ENCODE measurements around the gene PDE4B. TPM values are rescaled to one million over a fixed set of nuclear protein-coding genes. Genes with fewer than 3 reads are reported as not detected.

PDE4B gene
- total and polyA plus RNA-seq, 12 donors: 1.2 to 14.9 (median 3.9) TPM

- no peak overlapping the region for H3K4me3 ChIP-seq
- intact Hi-C loops (cut with DNase I): no loop called here
- H3K27ac ChIP-seq: peak overlapping the region in 1 of 5 donors; percentile 65
- H3K4me1 ChIP-seq (replicated peaks in 1 of 2): peaks cover 12 to 38% of the 10 kb centered on the region in 2 donors
- no peak for TF ChIP-seq POLR2A (IDR thresholded peaks at IDR 0.05)
- TF ChIP-seq, protein P1, sequence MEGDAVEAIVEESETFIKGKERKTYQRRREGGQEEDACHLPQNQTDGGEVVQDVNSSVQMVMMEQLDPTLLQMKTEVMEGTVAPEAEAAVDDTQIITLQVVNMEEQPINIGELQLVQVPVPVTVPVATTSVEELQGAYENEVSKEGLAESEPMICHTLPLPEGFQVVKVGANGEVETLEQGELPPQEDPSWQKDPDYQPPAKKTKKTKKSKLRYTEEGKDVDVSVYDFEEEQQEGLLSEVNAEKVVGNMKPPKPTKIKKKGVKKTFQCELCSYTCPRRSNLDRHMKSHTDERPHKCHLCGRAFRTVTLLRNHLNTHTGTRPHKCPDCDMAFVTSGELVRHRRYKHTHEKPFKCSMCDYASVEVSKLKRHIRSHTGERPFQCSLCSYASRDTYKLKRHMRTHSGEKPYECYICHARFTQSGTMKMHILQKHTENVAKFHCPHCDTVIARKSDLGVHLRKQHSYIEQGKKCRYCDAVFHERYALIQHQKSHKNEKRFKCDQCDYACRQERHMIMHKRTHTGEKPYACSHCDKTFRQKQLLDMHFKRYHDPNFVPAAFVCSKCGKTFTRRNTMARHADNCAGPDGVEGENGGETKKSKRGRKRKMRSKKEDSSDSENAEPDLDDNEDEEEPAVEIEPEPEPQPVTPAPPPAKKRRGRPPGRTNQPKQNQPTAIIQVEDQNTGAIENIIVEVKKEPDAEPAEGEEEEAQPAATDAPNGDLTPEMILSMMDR (IDR thresholded peaks at IDR 0.05): no peak
- WGBS, 4 donors: 87 to 100% (median 95%) methylated on average over 1 of the region's 1 CpG
- DNase-seq: no peak
- no peaks in the 10 kb centered on the region for H3K36me3 ChIP-seq (replicated peaks in 1 of 2)
- no peaks in the 10 kb centered on the region for H3K27me3 ChIP-seq
- no peaks in the 10 kb centered on the region for H3K9me3 ChIP-seq (replicated peaks in 1 of 3)
Measured at GRCh38 chr1:66275083-66275482, 482.4 kb downstream of the PDE4B start.

DNA sequence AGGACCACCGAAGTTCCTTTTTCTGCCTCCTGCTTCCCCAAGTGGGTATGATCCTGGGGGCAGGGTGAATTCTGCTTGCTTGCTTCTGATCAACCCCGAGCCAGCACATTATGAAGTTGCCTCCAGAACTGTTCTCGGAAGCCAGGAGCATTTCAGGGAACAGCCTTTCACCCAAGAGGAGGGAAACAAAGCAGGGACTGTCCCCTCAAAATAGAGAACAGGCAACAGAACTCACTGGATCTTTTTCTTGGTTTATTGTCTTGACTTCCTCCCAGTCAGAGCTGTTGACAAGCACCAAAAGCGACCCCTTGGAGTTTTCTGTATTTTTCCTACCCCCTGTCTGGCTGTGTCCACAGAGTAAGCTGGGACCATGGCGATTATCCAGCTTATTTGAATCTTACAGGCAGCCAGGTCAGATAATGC is 482.9 kb downstream of the PDE4B start:
- no peaks in the 10 kb centered on the region for H3K9me3 ChIP-seq (replicated peaks in 1 of 3)
- H3K27me3 ChIP-seq: no peaks in the 10 kb centered on the region
- 48 to 65% (median 56%) methylated on average over 4 to 5 of the region's 5 CpGs for WGBS, 4 donors
- intact Hi-C loops (cut with DNase I): no loop called here
- H3K4me3 ChIP-seq: no peak overlapping the region
- peaks cover 8 to 32% of the 10 kb centered on the region in 2 donors for H3K4me1 ChIP-seq (replicated peaks in 1 of 2)
- H3K36me3 ChIP-seq (replicated peaks in 1 of 2): no peaks in the 10 kb centered on the region
- H3K27ac ChIP-seq: peak overlapping the region in 3 of 5 donors; percentile 10 to 65 (median 41)
- TF ChIP-seq, protein P1 (IDR thresholded peaks at IDR 0.05): no peak
- DNase-seq: peak in 5 of 7 donors; percentile 24 to 57 (median 49)

GRCh38 chr1:66276218-66276617 is 483.5 kb downstream of the PDE4B start:
- no peaks in the 10 kb centered on the region for H3K27me3 ChIP-seq
- 79 to 90% (median 83%) methylated on average over 3 of the region's 3 CpGs for WGBS, 4 donors
- H3K27ac ChIP-seq: peak overlapping the region in 2 of 5 donors; percentile 41 to 65
- no peak overlapping the region for H3K4me3 ChIP-seq
- H3K4me1 ChIP-seq (replicated peaks in 1 of 2): peaks cover 5 to 27% of the 10 kb centered on the region in 2 donors
- TF ChIP-seq POLR2A (IDR thresholded peaks at IDR 0.05): no peak
- TF ChIP-seq, protein P1 (IDR thresholded peaks at IDR 0.05): no peak
- no peak for DNase-seq
- no peaks in the 10 kb centered on the region for H3K36me3 ChIP-seq (replicated peaks in 1 of 2)
- intact Hi-C loops (cut with DNase I): no loop called here
- no peaks in the 10 kb centered on the region for H3K9me3 ChIP-seq (replicated peaks in 1 of 3)

DNA sequence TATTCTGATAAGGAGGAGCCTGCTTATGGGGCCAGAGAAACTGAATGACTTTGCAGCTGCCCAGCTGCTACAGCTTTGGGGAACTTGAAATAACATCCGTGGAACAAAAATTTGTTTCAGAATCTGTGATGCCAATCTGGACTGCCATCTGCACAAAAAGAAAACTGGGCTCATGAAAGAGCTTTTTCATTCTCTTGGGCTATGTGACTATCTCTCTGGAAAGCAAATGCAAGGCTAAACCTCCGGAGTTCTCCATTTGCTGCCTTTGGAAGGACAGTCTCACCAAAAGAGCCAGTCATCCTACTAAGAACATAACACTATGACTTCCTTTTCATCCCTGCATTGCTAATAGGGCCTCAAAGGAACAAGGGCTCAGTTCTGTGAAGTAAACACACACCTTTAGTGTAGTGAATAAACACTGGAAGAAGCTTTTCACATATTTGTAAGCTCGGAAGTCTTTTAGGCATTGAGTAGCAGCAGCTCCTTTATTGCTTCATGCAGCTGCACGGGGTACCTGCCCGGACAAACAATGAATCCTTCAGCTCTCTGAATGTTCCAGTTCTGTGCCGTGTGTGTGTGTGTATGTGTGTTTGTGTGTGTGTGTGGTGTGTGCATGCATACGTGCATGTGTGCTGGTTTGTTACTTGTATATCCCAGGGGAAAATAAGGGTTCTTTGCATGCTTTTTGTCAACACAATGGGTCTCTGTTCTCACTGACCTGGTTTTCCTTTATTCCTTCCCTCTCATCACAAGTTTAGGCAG is 485.7 kb downstream of the PDE4B start:
- WGBS, 4 donors: 75 to 81% (median 78%) methylated on average over 7 of the region's 7 CpGs
- Histone ChIP-seq H3K27me3 (no peaks in the 10 kb centered on the region), H3K4me3 (no peak overlapping the region), H3K36me3 (replicated peaks in 1 of 2) (no peaks in the 10 kb centered on the region), H3K9me3 (replicated peaks in 1 of 3) (no peaks in the 10 kb centered on the region), H3K27ac (no peak overlapping the region), H3K4me1 (replicated peaks in 1 of 2) (peaks cover 0 to 14% of the 10 kb centered on the region in 2 donors)
- DNase-seq: no peak
- TF ChIP-seq, protein P1 (IDR thresholded peaks at IDR 0.05): no peak
- TF ChIP-seq POLR2A (IDR thresholded peaks at IDR 0.05): no peak
- intact Hi-C loops (cut with DNase I): no loop called here
